Embryonic facial prominence (tissue), 1 donor: ENCODE data around the gene WLS.

Experiments used
- DNase-seq: peaks from one replicate; pipeline ENCODE4 v3.0.0-alpha.2; 2016; ENCODE audit errors: extremely low spot score

The WLS gene

DNA sequence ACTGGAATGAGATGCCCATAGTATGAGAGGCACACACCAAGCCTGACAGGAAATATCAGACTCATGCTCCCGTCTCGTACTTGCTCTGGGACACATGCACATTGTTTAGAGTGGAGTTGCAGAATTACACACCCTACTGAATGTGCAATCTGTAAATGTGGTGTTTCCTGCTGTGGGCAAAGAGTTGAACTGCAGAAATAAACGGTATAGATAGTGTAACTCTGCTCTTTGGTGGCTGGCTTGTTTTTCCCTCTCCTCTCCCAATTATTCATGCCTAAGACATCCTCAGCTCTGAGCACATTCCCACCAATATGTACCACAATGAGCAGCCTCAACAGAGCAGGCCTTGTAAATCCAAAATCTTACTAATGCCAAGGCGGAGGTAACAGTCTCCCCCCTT is 91.8 kb downstream of the WLS start:
- no peak for DNase-seq

DNA sequence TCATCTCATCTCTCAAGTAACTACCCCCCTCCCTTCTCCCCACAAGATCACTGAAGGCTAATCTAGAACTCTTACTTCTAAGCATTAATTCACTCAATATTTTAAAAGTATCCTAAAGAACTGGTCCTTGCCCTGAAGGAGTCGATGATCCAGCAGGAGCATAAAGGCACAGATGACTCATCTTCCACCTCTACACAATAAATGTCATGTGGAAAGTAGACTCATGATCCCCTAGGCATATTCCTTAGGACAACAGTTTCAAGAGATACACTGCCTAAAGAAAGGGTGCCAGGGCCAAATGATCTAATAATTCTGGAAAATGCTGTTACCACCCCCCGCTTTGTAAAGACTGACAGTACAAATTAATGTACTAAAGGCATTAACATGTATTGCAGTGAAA is 96.1 kb downstream of the WLS start:
- no peak for DNase-seq

DNA sequence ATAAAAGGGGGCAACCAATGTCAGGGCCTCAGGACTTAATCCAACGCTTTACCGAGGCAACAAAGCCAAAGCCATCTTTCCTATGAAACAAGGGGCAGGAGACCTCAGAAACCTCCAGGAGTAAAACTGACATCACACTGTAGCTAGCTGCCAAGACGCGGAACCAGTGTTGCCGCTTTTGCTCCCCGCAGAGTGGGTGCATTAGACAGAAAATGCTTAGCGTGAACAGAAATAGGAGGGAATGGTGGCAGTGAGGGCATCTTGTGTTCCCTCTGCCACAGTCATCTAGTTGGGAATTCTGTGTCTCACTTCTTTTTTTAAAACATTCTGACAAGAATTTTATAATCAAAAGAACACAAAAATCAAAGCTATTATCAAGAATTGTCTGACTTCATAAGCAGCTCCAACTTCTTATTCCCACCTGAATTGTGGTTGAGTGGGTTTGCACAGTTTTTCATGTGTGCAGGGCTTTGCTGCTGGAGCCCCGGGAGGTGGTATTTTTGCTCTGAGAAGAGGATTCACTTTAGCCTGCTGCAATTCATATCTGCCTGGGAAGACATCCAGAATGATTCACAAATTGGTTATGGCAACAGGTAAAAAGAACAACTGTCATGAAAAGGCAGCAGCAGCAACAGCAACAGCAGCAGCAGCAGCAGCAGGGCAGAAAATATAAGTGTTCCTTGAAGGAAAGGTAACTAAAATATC is 99.7 kb downstream of the WLS start:
- DNase-seq = no peak

DNA sequence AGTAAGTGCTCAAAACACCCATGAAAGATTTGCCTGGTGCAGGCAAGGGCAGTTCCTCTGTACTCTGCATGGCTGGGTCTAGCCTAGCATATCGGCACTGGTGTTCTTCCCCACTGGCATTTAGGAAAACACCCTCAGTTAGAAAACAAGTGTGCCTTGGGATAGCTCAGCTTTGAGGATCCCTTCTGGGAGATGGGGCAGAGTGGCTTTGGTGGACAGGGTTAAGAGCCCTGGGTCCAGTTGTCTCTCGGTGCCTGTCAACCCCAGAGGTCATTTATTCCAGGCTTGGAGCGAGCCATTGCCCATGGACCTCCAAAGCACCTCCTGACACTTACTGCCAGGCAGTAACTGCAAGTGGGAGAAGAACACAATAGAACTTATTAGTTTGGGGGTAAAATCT is 101.1 kb downstream of the WLS start:
- no peak for DNase-seq

DNA sequence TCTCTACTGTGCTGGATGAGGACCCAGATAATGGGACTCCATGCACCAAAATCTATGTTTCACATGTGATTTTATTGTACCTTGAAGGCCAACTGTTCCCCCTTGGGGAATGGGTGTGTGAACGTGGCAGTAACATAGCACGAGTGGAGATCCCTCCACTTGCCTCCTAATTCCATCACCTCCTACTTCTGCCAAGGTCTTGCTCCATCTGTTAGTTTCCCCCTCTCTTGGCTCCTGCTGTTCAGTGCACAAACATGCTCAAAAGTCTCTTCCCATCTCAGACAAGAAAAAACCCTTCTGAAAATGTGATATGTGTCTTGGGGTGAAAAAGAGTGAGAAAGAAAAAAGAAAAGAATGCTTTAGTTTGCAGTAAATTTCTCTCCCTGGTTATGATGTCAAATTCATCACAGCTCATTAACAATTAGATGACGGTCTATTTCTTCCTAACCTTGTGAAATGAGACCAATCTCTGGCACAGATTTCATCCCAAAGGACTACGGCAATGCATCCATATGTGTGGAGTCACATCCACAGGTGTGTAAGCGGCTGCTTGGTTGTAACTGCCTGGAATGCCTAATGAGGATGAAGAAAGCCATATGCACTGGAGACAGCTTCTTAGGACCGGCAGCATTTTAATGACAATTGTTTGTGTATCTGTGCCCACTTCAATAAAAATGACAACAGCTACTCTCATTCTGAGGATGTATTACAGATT is 102.6 kb downstream of the WLS start:
- DNase-seq = no peak

DNA sequence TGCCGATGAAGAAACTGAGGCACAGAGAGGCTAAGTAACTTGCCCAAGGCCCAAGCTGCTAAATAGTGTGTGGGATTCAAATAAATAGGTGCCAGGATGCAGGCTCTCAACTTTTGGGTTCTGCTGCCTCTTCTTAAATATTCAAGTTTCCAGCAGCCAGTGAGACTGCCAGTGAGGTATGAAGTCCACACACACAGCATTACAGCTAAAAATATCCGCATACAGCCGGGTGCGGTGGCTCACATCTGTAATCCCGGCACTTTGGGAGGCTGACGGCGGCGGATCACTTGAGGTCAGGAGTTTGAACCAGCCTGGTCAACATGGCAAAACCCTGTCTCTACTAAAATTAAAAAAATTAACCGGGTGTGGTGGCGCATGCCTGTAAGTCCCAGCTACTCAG is 103.5 kb downstream of the WLS start:
- DNase-seq = no peak

DNA sequence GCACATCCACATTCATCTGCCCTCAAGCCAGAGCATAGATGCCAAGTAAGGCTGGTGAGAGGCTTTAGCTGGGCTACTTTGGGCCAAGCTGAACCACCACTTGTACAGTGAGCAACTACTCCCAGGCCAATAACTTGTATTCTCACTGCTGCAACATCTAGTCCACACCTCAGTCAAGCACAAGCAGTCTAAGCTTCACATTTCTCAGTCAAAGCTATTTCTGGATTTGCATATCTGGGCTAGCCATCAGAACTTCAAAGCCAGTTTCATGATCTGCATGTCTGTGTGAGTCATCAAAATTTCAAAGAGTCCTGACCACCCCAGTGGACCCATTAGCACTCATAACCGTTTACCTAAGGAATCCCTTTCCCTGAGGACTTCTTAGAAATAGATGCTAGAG is 104.2 kb downstream of the WLS start:
- no peak for DNase-seq

DNA sequence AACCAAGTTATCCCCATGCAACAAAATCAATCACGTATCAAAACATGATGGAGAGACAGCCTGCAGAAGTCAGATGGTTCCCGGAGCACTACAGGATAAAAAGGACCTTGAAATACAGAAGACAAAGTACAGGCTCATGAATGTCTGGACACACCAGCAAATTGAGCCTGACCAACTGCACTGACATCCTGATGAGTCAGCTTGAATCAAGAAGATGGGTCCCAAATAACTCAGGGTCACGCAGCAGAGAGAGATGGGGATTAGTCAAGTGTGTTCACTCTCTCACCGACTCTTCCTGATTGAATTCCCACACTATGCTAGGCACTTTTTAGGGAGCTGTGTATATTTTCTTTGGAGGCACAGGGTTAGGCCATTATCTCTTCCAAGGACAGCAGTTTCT is 110.8 kb downstream of the WLS start:
- DNase-seq = no peak

DNA sequence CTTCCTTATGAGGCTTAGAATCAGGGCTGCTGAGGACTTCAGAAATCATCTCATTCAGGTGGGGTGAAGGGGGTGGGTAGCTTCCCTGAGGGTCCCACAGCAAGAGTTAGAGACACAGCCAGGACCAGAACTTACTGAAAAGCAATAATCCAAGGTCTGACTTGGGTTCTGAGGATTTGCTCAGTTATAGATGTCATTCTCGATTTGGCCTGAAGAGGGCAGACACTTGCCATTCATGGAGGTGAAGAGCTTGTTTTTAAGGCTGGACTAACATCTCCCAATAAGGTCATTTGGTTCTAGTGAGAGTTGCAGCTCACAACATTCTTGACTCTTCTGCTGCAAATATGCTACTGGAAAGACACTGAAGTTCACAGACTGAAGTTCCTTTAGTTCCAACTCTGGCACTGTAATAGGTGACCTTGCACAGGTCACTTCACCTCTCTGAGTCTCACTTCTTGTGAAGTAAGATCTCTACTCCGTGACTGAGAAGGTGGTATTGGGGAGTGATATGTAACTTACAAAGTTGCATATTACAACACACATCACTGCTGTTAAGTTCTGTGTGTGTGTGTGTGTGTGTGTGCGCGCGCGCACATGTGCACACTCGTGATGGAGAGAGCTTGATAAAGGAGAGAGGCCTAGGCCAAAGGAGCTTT is 112.1 kb downstream of the WLS start:
- DNase-seq = peak; percentile 46

DNA sequence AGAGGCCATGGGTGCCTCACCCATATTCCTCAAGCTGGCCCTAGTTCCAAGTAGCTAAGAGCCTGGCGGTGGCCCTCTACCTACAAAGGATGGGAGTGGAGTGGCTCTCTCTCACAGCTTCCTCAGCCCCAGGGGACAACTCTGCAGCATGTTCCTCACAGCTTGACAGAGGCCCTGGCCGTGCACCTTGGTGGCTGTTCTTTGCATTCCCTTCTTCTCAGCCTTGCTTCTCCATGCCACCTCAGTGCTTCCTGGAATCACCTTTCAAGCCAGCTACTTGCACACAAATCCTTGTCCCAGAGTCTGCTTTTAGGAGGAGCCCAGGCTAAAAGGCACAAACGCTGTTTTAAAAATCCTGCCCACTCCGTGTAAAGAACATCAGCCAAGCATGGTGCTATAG is 112.9 kb downstream of the WLS start:
- no peak for DNase-seq

DNA sequence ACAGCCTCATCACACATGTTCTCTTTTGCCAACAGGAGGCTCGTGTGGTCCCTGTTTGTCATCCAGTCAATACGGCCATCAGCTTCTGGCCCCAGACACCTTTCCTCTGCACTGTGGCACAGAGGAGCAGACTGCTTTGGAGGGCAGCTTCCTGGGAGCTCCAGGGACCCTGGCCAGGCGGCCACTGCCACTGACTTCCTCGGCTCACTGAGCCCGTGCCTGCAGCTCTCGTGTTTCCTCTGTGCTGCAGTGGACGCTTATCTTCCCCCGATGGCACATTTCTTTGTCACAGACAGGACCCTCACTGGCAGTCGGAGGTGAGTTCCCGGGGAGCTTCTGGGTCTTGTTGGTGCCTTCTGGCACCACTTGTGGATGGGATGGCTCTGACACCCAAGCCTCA is 114.9 kb downstream of the WLS start:
- DNase-seq = no peak

DNA sequence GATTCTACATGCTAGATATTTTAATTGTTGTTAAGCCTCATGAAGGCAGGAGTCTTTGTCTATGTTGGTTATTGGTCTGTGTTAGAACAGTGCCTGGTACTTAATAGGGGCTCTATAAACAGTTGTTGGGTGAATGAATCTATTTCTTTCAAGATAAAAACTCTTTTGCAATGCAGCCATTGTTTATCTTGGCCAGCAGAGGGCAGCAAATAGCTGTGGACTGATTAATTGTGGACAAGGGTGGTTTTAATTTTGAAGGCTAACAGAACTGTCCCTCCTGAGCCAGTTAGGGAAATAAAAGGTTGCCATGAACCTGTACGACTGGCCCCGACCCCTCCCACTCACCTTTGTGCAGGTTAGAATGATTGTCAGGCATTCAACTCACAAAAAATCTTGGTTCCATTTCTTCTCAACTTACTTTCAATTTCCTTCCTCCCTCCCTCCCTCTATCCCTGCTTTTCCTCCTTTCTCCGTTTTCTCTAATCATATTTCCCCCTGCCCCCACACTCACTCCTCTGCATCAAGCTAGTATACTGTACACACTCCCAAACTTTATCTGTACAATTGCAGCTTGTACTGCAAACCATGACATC is 115.6 kb downstream of the WLS start:
- no peak for DNase-seq

DNA sequence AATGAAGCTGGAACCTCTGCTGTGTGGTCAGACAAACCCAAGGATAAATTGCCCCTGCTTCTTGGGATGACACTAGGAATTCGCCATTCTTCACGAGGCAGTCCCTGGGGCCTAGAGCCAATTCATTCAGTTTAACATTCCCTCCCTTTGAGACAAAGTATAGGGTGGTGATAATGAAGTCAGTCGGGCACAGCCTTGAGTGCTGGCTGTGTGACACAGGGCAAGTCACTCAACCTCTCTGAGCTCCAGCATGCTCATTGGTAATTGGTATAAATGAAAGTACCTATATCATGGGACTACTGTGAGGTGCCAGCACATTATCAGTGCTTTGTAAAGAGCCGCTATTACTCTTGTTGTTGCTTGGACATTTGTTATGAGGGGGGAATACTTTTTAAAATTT is 117.0 kb downstream of the WLS start:
- no peak for DNase-seq

DNA sequence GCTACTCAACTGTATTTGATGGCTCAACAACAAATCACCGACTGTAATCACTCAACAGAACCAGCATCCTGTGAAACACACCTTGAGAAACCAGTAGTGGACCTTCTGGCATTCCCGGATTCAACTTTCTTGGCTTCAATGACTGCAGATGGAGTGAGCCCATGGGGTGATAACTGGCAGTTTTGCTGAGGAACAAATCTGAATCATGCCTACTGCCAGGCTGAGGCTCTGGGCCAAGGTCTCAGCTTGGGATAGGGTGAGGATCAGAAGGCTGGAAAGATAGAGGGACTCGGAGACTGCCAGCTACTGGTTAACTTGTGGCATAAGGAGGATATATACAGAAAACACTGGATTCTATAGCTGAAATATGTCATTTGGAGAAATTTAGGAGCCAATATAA is 118.4 kb downstream of the WLS start:
- DNase-seq = no peak

DNA sequence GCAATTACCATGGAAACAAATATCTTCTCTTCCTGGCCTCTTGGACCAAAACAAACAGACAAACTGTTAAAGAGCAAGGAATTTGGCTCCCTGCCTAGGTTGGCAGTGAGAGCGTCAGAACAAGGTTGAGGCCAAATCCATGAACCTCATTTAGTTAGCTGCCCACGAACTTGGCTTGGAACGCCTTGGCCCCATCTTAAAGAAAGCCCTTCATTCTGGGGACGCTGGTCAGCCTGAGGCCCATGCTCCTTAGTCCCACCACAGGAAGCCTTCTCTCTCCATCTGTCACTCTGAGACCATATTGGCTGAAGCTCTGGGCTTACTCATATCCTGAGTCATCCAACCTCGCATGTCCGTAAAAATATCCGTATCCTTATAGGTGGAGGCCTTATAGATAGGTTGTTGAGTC is 119.5 kb downstream of the WLS start:
- DNase-seq = no peak

DNA sequence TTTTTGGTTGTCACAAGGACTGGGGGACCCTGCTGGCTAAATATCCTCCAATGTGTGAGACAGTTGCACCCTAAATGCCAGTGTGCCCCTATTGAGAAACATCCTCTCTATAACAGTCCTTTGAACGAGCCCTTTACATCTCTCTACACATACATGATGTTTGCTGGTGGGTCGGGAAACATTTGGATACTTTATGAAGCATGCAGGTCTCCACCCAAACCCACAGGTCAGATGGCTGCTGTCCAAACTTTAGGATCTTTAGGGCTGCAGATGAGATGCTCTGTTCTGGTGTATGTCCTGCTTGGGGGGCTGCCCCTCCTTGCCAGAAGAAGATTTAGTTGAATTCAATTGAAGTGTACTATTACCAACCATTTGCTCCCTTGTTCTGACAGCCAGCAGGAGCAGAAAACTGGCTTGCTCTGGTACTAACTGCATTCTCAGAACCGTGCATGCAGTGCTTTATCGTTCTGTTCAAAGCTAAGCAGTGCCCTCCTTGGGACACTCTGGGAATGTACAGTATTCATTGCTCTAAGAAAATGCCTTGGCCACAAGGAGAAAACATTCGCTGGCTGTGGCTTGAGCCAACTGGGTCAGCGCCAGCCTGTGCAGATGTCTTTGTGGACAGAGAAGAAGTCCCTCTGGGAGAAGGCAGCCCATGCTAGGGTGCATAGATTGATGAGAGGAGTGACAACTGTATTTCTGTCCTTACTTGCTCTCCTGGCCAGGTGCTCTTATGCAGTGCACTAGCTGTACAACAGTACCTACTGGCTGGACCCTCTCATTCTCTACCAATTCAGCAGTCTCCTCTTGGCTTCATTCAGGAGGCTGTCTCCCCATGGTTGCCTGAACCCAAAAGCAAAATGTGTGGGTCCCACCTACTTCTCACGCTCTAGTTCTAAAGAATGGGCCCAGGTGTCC is 120.5 kb downstream of the WLS start:
- peak; percentile 54 for DNase-seq

DNA sequence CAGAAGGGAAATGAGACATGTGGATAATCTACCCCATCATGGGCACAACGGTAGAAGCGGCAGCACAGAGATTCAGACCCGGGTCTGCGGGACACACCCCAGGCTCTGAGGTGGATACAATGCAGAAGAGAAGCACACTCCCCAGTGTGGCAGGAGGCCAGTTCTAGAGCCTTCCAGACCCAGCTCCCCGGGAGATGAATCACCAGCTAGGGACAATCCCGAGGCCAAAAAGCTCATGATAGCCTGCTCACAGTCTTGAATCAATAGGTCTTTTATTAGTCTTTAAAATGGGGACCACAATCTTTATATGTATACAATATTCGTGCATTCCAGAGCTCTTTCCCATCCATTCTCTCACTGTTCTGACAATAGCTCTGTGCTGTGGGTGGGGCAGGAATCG is 124.6 kb downstream of the WLS start:
- no peak for DNase-seq

DNA sequence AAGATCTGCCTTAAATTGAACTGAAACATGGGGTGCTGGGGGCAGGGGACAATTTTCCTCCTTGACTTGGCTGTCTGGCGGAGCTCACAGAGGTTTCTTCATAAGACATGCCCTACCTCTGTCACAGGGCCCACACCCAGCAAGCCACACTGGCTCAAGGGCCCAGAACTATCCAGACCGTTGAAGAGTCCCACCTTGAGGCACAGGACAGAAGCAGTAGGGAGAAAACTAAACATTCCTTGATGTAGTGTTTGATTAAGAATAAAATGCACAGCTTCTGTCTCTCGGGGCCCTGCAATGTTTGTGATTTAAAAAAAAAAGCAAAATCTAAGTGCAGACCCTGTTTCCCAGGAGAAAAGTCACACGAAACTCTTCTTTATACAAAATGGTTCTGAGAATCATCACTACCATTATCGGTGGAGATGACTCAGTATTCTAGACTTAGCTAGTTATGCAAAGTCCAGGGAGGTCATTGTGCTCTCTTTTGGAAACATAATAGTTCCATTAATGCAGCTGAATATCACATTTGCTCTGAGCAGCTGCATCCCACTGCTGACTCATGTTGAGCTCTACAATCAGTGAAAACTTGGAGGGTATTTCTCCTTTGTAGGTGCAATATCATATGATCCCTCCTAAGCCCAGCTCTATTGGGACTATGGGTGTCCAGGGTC is 128.3 kb downstream of the WLS start:
- DNase-seq = no peak

DNA sequence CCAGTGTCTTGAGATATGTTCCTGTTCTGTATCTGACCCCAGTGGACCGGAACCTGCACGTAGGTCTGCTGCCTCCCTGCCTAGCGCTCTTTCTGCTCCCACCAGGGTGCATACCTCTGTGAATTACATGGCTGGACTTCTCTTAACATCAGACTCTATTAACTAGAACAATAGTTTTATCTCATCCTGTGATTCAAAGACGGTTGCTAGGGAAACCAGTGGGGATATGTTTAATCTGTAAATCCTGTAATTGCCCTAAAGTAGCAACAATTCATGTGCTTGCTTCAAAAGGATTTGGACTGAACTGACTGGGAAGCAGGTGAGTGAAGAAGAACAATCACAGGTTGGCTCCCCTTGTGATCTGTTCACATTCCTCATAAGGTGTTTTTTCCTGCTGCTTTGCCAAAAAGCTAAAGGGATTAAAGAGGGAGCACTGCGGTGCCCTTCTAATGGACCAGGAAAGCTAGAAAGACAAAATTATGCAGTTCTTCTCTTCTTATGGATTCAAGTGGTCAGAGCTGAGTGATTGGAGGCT is 129.2 kb downstream of the WLS start:
- DNase-seq = no peak

DNA sequence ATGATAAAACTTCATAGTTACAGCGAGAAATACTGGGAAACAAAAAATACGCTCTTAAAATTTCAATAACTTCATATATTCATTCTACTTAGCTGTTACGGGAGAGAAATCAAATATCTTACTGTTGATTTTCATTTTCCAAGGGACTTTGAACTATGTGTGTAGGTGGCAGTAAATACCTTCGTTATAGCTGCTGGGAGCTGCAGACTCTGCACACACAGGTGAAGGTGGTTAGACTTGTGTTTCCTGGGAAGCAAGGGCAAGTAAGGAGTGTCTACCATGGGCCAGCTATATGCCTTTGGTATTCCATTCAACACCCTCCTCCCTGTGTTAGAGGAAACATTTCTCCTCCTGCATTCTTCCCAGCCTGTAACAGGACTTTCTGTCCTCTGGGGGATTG is 130.5 kb downstream of the WLS start:
- no peak for DNase-seq

DNA sequence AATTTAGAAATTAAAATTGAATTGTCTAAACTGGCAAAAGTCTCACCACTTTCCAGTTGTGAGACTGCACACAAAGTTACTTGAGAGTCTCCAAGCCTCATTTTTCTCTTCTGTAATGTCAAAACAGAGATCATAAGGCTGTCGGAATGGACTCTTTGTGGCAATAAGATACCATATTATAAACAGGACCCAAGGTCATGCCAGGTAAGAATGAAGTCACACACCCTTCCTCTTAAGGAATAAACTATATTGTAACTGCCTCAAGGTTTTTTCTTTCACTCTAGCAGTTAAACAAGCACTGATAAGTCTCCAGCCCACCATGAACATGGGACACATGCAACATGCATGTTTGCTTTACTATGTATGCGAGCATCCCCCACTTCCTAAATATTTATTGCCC is 131.8 kb downstream of the WLS start:
- DNase-seq = no peak
